Stimulated activated naive CD4-positive, alpha-beta T cell (primary cell): Measurements from ENCODE around the gene LPP.
"Not testable (repeated sequence)": the region's sequence is repeated elsewhere in the genome, so short reads cannot be mapped to it uniquely, and the experiment has no call there.

ENCODE experiments used
- DNase-seq, 6 experiments: peaks; one replicate each; lab custom pipeline; 2025; lab: John Stamatoyannopoulos, UW

LPP gene

GRCh38 chr3:188401244-188401993 lies 247.5 kb downstream of the LPP start:
- DNase-seq = no peak

DNA sequence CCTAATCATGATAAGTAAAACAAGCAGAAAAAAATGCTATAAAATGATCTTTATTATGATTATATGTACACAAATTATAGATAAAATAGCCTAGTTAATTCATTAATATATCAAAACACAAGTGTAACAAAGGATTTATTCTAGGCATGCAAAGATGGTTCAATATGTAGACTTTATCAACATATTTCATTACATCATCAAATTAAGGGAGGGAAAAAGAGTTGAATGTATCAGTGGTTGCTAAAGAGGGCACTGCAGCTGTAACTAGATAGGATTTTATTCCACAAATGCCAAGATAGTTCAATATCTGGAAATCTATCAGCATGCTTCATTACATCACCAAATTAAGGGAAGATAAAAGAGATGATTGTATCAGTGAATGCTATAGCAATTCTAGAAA lies 248.3 kb downstream of the LPP start:
- no peak for DNase-seq

DNA sequence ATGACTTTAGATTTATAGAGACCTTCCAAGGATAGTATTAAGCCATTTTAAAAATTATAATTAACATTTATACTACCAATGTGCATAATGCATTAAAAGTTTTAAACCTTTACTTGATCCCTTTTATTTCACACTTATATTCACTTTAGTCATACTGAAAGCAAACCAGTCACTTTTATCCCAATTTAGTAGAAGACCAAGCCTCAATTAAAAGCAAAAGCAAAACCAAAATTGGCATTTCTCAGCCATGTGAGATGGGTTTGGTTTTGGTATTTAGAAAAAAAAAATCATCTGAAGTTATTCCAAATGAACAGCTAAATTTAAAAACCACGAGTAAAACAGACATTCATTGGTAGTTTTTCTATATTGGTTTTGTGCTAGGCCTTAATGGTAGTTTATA lies 249.4 kb downstream of the LPP start:
- no peak for DNase-seq

DNA sequence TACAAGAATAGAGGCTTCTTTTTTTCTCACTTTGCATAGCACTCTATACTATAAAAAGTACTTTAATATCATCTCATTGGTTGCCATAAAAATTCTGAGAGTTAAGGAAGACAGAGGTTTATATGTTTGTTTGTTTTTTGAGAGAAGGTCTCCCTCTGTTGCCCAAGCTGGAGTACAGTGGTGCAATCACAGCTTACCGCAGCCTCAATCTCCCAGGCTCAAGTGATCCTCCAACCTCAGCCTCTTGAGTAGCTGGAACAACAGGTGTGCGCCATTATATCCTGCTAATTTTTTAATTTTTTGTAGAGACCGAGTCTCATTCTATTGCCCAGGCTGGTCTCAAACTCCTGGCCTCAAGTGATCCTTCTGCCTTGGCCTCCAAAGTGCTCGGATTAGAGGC lies 250.2 kb downstream of the LPP start:
- DNase-seq = no peak

DNA sequence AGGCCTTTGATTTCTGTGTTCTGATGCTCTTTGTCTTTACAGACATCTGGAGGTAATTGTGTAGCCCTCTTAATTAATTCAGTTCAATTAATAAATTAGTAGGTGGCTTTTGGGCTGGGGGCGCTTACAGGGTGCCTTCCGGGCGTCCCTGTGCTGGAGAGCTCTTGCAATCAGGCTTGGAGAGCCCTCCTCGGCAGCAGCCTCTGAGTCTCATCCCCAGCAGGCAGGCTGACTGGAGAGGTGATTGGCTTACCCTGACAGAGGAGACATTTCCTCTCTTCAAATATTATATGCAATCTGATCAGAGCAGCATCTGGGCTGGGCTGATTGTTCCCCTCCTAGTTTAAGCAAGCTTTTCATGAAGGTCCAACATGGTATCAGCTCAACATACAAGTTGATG lies 250.7 kb downstream of the LPP start:
- DNase-seq = no peak

DNA sequence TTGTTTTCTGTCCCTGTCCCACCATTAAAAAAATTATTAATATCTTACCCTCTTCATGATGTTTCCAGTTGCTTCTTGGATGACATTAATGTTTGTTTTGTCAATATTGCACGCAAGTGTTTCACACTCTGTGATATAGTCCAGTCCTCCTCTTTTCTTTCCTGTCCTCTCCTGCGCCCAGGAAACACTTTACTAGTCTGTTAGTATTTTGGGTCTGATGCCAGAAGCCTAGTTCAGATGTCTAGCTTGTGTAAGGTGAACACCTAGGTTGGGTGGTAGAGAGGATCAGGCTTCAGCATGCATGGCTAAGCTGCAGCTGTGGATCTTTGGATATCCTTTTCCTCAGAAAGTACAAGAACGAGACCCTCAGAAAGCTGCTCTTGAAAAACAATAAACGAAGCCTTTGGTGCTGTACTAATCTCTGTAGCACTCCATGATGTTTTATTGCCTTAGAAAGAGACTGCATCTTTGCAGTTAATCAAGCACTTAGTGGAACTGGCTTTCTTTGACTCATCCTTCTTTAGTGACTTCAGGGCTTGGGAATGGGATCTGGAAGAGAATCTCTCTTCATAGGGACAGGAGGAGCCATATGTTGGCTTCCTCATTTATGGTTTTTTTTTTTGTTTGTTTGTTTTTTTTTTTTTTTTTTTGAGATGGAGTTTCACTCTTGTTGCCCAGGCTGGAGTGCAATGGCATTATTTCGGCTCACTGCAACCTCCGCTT lies 253.4 kb downstream of the LPP start:
- DNase-seq = no peak

DNA sequence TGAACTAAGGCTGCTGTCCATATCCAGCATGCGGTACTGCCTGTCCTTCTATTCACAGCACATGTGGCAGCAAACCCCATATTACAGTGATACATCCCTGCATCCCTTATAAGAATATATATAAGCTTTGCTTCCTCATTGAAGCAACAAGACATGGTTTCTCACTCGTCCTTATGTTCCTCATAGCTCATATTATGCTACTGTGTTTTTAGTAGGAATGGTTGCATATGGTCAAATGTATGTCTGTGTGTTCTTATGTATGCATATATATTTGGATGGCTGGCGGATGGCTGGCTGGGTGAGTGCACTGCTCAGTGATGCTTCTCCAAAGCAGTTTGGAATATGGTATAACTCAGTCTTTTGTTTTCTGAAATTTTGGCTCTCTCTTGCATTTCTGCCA lies 254.9 kb downstream of the LPP start:
- no peak for DNase-seq

DNA sequence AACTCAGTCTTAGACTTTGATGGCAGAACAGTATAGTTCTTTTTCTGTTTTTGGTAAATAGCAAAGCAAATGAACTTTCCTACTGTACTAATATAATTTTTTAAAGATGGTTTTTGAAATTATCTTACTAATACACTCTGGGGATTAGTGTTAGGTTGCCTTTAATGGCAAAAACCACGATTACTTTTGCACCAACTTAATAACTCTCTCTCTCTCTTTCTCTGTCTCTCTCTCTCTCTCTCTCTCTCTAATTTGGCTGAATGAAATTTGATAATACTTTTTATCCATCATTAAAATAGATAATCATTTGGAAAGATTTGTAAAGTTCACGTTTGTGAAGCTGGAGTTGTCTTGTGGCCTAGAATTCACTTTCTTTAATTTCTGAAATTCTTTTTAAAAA lies 257.8 kb downstream of the LPP start:
- no peak for DNase-seq

GRCh38 chr3:188415196-188415595 lies 261.2 kb downstream of the LPP start:
- no peak for DNase-seq

DNA sequence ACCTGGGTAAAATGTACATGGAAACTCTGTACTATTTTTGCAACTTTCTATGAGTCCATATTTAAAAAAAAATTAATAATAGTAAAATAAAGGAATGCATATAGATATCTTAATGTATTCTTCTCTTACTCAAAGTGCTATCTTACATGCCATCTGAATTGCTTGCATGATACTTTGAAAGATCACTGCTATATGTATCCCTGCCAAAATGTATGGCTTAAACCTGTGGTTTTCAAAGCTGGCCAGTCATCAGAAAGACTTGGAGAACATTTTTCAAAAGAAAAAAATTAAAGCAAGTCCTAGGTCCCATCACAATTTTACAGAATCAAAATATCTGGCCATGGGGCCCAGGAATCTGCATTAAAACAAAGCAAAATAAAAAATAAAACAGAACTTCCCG lies 262.1 kb downstream of the LPP start:
- no peak for DNase-seq

DNA sequence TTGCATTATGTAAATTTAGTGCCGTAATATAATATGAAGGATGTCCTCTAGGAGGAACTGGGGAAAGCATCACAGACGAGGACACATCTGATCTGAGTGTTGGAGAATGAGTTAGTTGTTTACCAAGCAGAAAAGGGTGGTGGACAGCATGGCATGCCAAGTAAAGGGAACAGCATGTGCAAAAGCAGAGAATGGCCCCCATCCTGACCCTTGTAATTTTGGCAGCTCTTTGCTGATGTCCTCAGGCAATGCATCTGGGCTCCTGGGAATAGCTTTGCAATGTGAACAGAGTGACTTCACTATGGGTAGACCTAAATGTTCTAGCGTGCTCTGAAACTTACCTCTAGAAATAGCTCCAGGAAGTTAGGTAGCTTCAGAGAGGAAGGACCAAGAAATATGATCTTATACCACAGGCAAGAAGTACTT lies 263.3 kb downstream of the LPP start:
- no peak for DNase-seq

GRCh38 chr3:188417766-188418165 lies 263.8 kb downstream of the LPP start:
- DNase-seq = no peak

DNA sequence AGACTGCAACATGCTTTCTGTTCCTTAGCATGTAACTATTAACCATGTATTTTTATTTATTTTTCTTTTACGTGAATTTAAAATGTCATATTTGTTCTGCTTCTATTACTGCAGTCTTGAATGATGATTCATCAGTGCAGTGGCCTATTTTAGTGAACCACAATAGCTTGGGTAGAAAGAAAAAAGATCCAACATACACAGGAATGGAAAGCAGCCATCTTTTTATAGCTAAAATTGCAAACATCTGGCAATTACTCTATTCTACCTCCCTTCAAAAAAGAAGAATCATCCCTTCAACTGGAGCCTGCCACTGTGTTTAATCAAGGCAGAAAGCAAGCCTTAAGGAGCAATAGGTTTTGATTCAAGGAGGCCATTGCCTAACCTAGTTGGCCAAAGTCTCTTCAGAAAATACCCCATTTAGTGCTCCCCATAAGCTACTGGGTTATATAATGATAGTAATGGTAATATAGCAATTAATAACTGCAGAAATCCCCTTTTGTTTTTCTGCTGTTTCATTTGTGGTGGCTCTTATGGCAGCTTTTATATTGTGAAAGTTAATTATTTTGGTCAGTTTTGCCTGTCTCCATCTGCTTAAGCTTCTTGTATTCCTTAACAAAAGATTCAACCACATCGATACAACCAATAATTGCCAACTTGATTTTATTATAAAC lies 267.3 kb downstream of the LPP start:
- no peak for DNase-seq

DNA sequence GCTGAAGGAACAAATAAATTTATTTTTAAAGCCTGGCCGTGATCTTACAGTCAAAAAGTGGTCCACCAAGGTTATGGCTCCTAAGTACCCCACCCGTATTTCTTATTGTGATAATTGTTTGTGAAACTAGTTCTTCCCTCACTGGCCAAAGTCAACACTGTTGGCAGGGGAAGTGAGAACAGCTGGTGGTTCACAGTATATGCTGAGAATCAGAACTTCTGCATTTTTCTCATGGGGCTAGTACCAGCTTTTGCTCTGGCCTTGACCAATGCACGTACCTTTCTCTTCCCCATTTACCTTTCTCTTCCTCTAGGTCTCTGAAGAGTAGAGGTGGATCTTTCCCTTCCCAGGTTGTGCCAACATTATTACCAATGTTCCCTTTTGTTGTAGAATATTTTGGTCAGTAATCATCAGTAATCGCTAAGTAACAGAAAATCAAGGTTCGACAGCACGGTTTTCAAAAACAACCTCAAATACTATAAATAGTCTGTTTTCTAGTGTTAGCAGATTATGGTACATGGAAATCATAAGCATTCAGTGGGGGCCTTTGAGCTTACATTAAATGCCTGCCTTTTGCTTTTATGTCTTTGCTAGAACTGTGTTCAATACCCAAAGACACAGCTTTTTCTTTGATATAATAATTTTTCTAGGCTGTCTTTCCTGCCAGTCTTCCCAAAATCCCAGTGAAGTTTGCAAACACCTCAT lies 268.0 kb downstream of the LPP start:
- DNase-seq = no peak

- not testable (repeated sequence) for DNase-seq
Measured at GRCh38 chr3:188427981-188428380, 274.0 kb downstream of the LPP start.

DNA sequence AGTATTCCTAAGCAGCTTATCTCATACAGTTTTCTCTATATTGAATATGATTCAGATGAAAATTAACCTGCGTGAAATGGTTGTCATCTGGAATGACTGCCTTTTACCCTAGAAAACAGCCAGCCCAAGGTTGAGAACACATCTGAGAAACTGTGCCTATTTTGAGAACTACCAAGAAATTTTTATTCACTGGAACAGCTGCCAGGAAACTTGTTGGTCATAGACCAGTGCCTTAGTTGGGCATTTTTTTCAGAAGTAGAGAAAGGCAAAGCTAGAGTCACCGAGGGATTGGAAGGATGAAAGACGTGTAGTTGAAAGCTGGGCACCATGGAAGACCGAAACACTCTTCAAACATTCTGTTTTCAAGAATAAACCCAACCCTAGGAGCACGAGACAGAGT lies 277.1 kb downstream of the LPP start:
- DNase-seq = no peak

GRCh38 chr3:188431553-188431952 lies 277.6 kb downstream of the LPP start:
- no peak for DNase-seq

GRCh38 chr3:188432802-188433520 lies 279.0 kb downstream of the LPP start:
- no peak for DNase-seq

DNA sequence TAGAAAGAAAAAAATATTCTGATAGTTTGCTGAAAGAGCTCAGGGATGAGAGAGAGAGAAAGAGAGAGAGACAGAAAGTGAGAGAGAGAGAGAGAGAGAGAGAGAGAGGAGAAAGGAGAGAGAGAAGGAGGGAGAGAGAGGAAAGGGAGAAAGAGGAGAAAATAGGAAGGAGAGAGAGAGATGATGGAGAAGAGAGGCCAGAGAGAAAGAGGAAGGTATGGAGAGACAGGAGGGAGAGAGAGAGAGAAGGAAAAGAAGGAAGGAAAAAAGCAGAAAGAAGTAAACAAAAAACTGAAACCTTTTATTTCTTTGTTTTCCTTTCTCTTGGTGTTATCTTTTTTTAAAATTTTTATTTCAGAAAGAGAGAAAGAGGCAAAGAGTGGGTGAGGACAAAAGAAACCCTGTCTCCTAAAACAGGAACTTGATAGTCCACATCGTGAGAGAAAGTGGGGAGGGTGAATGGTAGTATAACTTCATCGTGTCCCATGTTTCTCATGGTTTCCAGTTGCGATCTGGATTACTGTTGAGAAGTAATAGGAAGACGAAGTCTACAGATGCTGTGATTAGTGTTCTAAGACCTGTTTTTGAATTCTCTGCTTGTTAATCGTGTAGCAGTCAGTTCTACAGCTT lies 279.7 kb downstream of the LPP start:
- no peak for DNase-seq

- no peak for DNase-seq
Measured at GRCh38 chr3:188434594-188434993, 280.6 kb downstream of the LPP start.

GRCh38 chr3:188435266-188435665 lies 281.3 kb downstream of the LPP start:
- no peak for DNase-seq
